GM18861 (cell line): ENCODE results near the gene NKPD1.

ENCODE experiments used
- ATAC-seq: cut with Tn5 transposase; IDR thresholded peaks from one replicate; pipeline ENCODE4 v1.9.1; 2021; ENCODE audit not compliant: unreplicated experiment

Gene NKPD1

GRCh38 chr19:45160870-45161737 is at the start of gene NKPD1:
Gene NKPD1, minus strand, starts transcription at chr19:45160982. Its CDS starts 832 bp downstream, at chr19:45160150.
- ATAC-seq, result no peak

GRCh38 chr19:45206328-45206727 is 45.5 kb upstream of the NKPD1 start:
- no peak for ATAC-seq

- ATAC-seq, result no peak
Observed at GRCh38 chr19:45205810-45206209, 45.0 kb upstream of the NKPD1 start.

- no peak for ATAC-seq
Observed at GRCh38 chr19:45202637-45203036, 41.9 kb upstream of the NKPD1 start.

- ATAC-seq, result no peak
Observed at GRCh38 chr19:45200568-45200967, 39.8 kb upstream of the NKPD1 start.

- no peak for ATAC-seq
Observed at GRCh38 chr19:45195764-45196163, 35.0 kb upstream of the NKPD1 start.

GRCh38 chr19:45191375-45191774 is 30.6 kb upstream of the NKPD1 start:
- ATAC-seq, result no peak

GRCh38 chr19:45189971-45190370 is 29.2 kb upstream of the NKPD1 start:
- ATAC-seq, result no peak

GRCh38 chr19:45187421-45188100 is 26.8 kb upstream of the NKPD1 start:
- no peak for ATAC-seq

GRCh38 chr19:45186509-45187334 is 25.9 kb upstream of the NKPD1 start:
- no peak for ATAC-seq

- no peak for ATAC-seq
Observed at GRCh38 chr19:45184115-45184514, 23.3 kb upstream of the NKPD1 start.

GRCh38 chr19:45182758-45183157 is 22.0 kb upstream of the NKPD1 start:
- no peak for ATAC-seq

GRCh38 chr19:45180936-45181335 is 20.2 kb upstream of the NKPD1 start:
- ATAC-seq, result no peak

GRCh38 chr19:45179892-45180370 is 19.1 kb upstream of the NKPD1 start:
- ATAC-seq, result no peak

- ATAC-seq, result no peak
Observed at GRCh38 chr19:45179072-45179891, 18.5 kb upstream of the NKPD1 start.

- ATAC-seq, result peak; percentile 75
Observed at GRCh38 chr19:45178262-45179071, 17.7 kb upstream of the NKPD1 start, which contains the start of gene BLOC1S3. Gene BLOC1S3, plus strand, starts transcription at chr19:45178784. Its CDS starts 513 bp downstream, at chr19:45179297.

- peak; percentile 3 for ATAC-seq
Observed at GRCh38 chr19:45177817-45178261, 17.1 kb upstream of the NKPD1 start, which contains the start of gene TRAPPC6A. Gene TRAPPC6A, minus strand, starts transcription at chr19:45178237. Its CDS starts 19 bp downstream, at chr19:45178218.

- ATAC-seq, result no peak
Observed at GRCh38 chr19:45175515-45176345, 14.9 kb upstream of the NKPD1 start.
